Neuronal stem cell (in vitro differentiated cells): ENCODE data around the gene GLB1L2.
"Not testable (repeated sequence)": the region's sequence is repeated elsewhere in the genome, so short reads cannot be mapped to it uniquely, and the experiment has no call there.

Experiments used
- DNase-seq: peaks from one replicate; pipeline ENCODE4 v3.0.0-alpha.2; 2013; ENCODE audit warnings: low spot score
- H2AFZ ChIP-seq: one replicate; pipeline ENCODE4 v1.6.1; 2013; ENCODE audit warnings: mild to moderate bottlenecking, low read length, inconsistent platforms
- H2AK5ac ChIP-seq: 2 replicates; pipeline ENCODE4 v1.6.1; 2013; ENCODE audit warnings: low read depth, mild to moderate bottlenecking, inconsistent platforms, low read length, moderate library complexity, mixed read lengths
- H2BK120ac ChIP-seq: 2 replicates; pipeline ENCODE4 v1.6.1; 2013; ENCODE audit warnings: low read depth, mild to moderate bottlenecking, inconsistent platforms, low read length, moderate library complexity, mixed read lengths
- H2BK12ac ChIP-seq: one replicate; pipeline ENCODE4 v1.6.1; 2013; ENCODE audit warnings: low read length, inconsistent platforms
- H2BK15ac ChIP-seq: 2 replicates; pipeline ENCODE4 v1.6.1; 2013; ENCODE audit warnings: mild to moderate bottlenecking, low read length, inconsistent platforms, mixed read lengths
- H2BK5ac ChIP-seq: one replicate; pipeline ENCODE4 v1.6.1; 2013; ENCODE audit warnings: inconsistent platforms, mild to moderate bottlenecking, low read length, moderate library complexity
- H3K14ac ChIP-seq: one replicate; pipeline ENCODE4 v1.6.1; 2013; ENCODE audit warnings: low read length, inconsistent platforms
- H3K18ac ChIP-seq: 2 replicates; pipeline ENCODE4 v1.6.1; 2013; ENCODE audit warnings: low read length, inconsistent platforms
- H3K23ac ChIP-seq: 2 replicates; pipeline ENCODE4 v1.6.1; 2013; ENCODE audit warnings: low read depth, mild to moderate bottlenecking, mixed read lengths, low read length, inconsistent platforms; ENCODE audit not compliant: poor library complexity
- H3K27ac ChIP-seq: replicated peaks from 3 replicates; pipeline ENCODE4 v1.5.1; 2013; ENCODE audit warnings: low read length, inconsistent platforms
- H3K27me3 ChIP-seq, 3 experiments: 2 replicates each; pipeline ENCODE4 v1.6.1; 2013; ENCODE audit warnings: low read length in 3 of 3, mild to moderate bottlenecking in 2 of 3, inconsistent platforms in 1 of 3, low read depth in 1 of 3, mixed read lengths in 1 of 3, moderate library complexity in 1 of 3; ENCODE audit not compliant: control insufficient read depth in 3 of 3, insufficient read depth in 3 of 3
- H3K36me3 ChIP-seq, 2 donors: replicated peaks in 1 of 2; 2 replicates each; pipeline ENCODE4 v1.6.1; 2013; ENCODE audit warnings: low read length in 2 of 2; ENCODE audit not compliant: control insufficient read depth in 2 of 2, insufficient read depth in 2 of 2
- H3K4ac ChIP-seq: 2 replicates; pipeline ENCODE4 v1.6.1; 2013; ENCODE audit warnings: inconsistent platforms, mild to moderate bottlenecking, low read length, moderate library complexity
- H3K4me1 ChIP-seq, 2 donors: 1 replicate in 1 of 2; 2 replicates in 1 of 2; pipeline ENCODE4 v1.6.1; 2013; ENCODE audit warnings: low read length in 2 of 2, low read depth in 1 of 2; ENCODE audit not compliant: control insufficient read depth in 2 of 2, insufficient read depth in 1 of 2
- H3K4me2 ChIP-seq: one replicate; pipeline ENCODE4 v1.6.1; 2013; ENCODE audit warnings: mild to moderate bottlenecking, low read length, inconsistent platforms; ENCODE audit not compliant: insufficient read depth, poor library complexity, severe bottlenecking
- H3K4me3 ChIP-seq, 2 donors: 2 replicates each; pipeline ENCODE4 v1.5.1; 2013; ENCODE audit warnings: low read length in 2 of 2, mild to moderate bottlenecking in 2 of 2, inconsistent platforms in 1 of 2, moderate library complexity in 1 of 2
- H3K79me1 ChIP-seq: one replicate; pipeline ENCODE4 v1.6.1; 2013; ENCODE audit warnings: low read depth, mild to moderate bottlenecking, inconsistent platforms, low read length, moderate library complexity
- H3K9ac ChIP-seq: one replicate; pipeline ENCODE4 v1.6.1; 2013; ENCODE audit warnings: mild to moderate bottlenecking, low read depth, low read length, inconsistent platforms; ENCODE audit not compliant: poor library complexity
- H3K9me3 ChIP-seq, 2 donors: replicated peaks in 1 of 2; 2 replicates each; pipeline versions ENCODE3 to v1.6.1; 2013; ENCODE audit warnings: low read length in 2 of 2, mild to moderate bottlenecking in 2 of 2, inconsistent platforms in 1 of 2, low read depth in 1 of 2, mixed read lengths in 1 of 2, moderate library complexity in 1 of 2; ENCODE audit not compliant: control insufficient read depth in 2 of 2, insufficient read depth in 1 of 2
- H4K8ac ChIP-seq: one replicate; pipeline ENCODE4 v1.6.1; 2013; ENCODE audit warnings: low read depth, mild to moderate bottlenecking, inconsistent platforms, low read length, moderate library complexity
- H4K91ac ChIP-seq: one replicate; pipeline ENCODE4 v1.6.1; 2013; ENCODE audit warnings: low read length, low read depth, mild to moderate bottlenecking, inconsistent platforms; ENCODE audit not compliant: poor library complexity
- WGBS, 2 donors: extraction: QIAGEN DNeasy Blood & Tissue Kit; methylation state at CpG; one replicate each; pipeline ENCODE4 v1.1.7; 2013; ENCODE audit warnings: missing lambda C conversion rate in 2 of 2, mixed read lengths in 1 of 2; ENCODE audit not compliant: insufficient read length in 2 of 2, insufficient replicate concordance in 1 of 2; ENCODE audit errors: extremely low coverage in 2 of 2; 5-methylcytosine and 5-hydroxymethylcytosine counted together

Gene GLB1L2

GRCh38 chr11:134344497-134345236 lies 12.9 kb downstream of the GLB1L2 start:
- not testable (repeated sequence) for H3K18ac ChIP-seq, H3K4me2 ChIP-seq, H3K36me3 ChIP-seq, H2BK120ac ChIP-seq, H3K14ac ChIP-seq, H4K8ac ChIP-seq, H3K27ac ChIP-seq, H2BK12ac ChIP-seq, H3K23ac ChIP-seq, H3K9ac ChIP-seq, DNase-seq, H4K91ac ChIP-seq, H3K9me3 ChIP-seq, H3K4me3 ChIP-seq, H2BK15ac ChIP-seq, H3K79me1 ChIP-seq, H3K27me3 ChIP-seq, H3K4me1 ChIP-seq, H2AFZ ChIP-seq, H3K4ac ChIP-seq, H2AK5ac ChIP-seq, H2BK5ac ChIP-seq
- WGBS, 2 donors: no CpG with 5 or more reads among the region's 28 CpGs

GRCh38 chr11:134345237-134345550 lies 13.4 kb downstream of the GLB1L2 start:
- H3K4me3 ChIP-seq: no peak overlapping the region
- no peak overlapping the region for H2AFZ ChIP-seq

GRCh38 chr11:134346101-134346975 lies 14.6 kb downstream of the GLB1L2 start:
- no peak for DNase-seq
- Histone ChIP-seq H4K8ac (no peak overlapping the region), H3K14ac (no peak overlapping the region), H2BK15ac (no peak overlapping the region), H4K91ac (no peak overlapping the region), H3K36me3 (no peaks in the 10 kb centered on the region), H3K18ac (no peak overlapping the region), H2AK5ac (no peak overlapping the region), H2BK120ac (no peak overlapping the region), H2BK12ac (no peak overlapping the region), H3K4me3 (no peak overlapping the region), H3K23ac (peak overlapping the region; percentile 47), H2BK5ac (no peak overlapping the region), H3K9ac (peak overlapping the region; percentile 71), H3K4me1 (no peaks in the 10 kb centered on the region), H3K4ac (no peak overlapping the region), H3K27ac (no peak overlapping the region), H3K9me3 (no peaks in the 10 kb centered on the region), H3K27me3 (no peaks in the 10 kb centered on the region), H3K79me1 (no peaks in the 10 kb centered on the region), H3K4me2 (no peak overlapping the region), H2AFZ (no peak overlapping the region)
- WGBS, 2 donors: no CpG with 5 or more reads among the region's 22 CpGs

More at GRCh38 chr11:134345237-134345550, 13.4 kb downstream of the GLB1L2 start:
- Histone ChIP-seq H2BK12ac (no peak overlapping the region), H3K36me3 (no peaks in the 10 kb centered on the region), H3K79me1 (no peaks in the 10 kb centered on the region), H3K27me3 (no peaks in the 10 kb centered on the region), H3K4ac (no peak overlapping the region), H2BK5ac (no peak overlapping the region), H3K27ac (no peak overlapping the region), H2BK15ac (no peak overlapping the region), H4K91ac (no peak overlapping the region), H3K4me2 (no peak overlapping the region), H4K8ac (no peak overlapping the region), H3K18ac (no peak overlapping the region), H3K9me3 (no peaks in the 10 kb centered on the region), H3K14ac (no peak overlapping the region), H2BK120ac (no peak overlapping the region), H3K23ac (no peak overlapping the region), H3K4me1 (no peaks in the 10 kb centered on the region), H3K9ac (no peak overlapping the region), H2AK5ac (no peak overlapping the region)
- no CpG with 5 or more reads among the region's 4 CpGs for WGBS, 2 donors
- no peak for DNase-seq

- Histone ChIP-seq H3K14ac (no peak overlapping the region), H2BK15ac (no peak overlapping the region), H4K8ac (no peak overlapping the region), H3K9me3 (no peaks in the 10 kb centered on the region), H2BK12ac (no peak overlapping the region), H2BK120ac (no peak overlapping the region), H3K9ac (no peak overlapping the region), H3K79me1 (no peaks in the 10 kb centered on the region), H3K27ac (no peak overlapping the region), H3K27me3 (no peaks in the 10 kb centered on the region), H3K4me2 (no peak overlapping the region), H4K91ac (no peak overlapping the region), H3K4ac (no peak overlapping the region), H3K4me1 (no peaks in the 10 kb centered on the region), H3K18ac (no peak overlapping the region), H3K23ac (no peak overlapping the region), H3K4me3 (no peak overlapping the region), H3K36me3 (no peaks in the 10 kb centered on the region), H2AFZ (no peak overlapping the region), H2BK5ac (no peak overlapping the region), H2AK5ac (no peak overlapping the region)
- no peak for DNase-seq
- WGBS, 2 donors: no CpG with 5 or more reads among the region's 5 CpGs
Observed at GRCh38 chr11:134346976-134347350, 15.2 kb downstream of the GLB1L2 start.
